T-helper 17 cell (primary cell): ENCODE results near the gene MC2R. TPM values are rescaled to one million over a fixed set of nuclear protein-coding genes. Genes with fewer than 3 reads are reported as not detected.
"Not testable (repeated sequence)": the region's sequence is repeated elsewhere in the genome, so short reads cannot be mapped to it uniquely, and the experiment has no call there.

ENCODE experiments used
- ATAC-seq: fragments of 150-1000 bp; cut with Tn5 transposase; 2 replicates; pipeline ENCODE4 v1.10.0; 2021; ENCODE audit warnings: mild to moderate bottlenecking, moderate library complexity
- DNase-seq, 3 donors: peaks; one replicate each; pipeline versions ENCODE4 v3.0.0 to v3.0.0-alpha.2; 2020 to 2021
- H3K9me3 ChIP-seq: one replicate; pipeline ENCODE4 v1.7.0; 2013; ENCODE audit warnings: low read length, mild to moderate bottlenecking; ENCODE audit not compliant: control insufficient read depth, poor library complexity, severe bottlenecking
- H3K27ac Mint-ChIP-seq: one replicate; pipeline ENCODE4 v1.8.0; 2022; ENCODE audit warnings: mild to moderate bottlenecking, moderate library complexity, mixed read lengths
- H3K27me3 Mint-ChIP-seq: one replicate; pipeline ENCODE4 v1.8.0; 2022; ENCODE audit warnings: mixed read lengths
- H3K36me3 Mint-ChIP-seq: one replicate; pipeline ENCODE4 v1.8.0; 2022; ENCODE audit warnings: low read depth, mixed read lengths
- H3K4me1 Mint-ChIP-seq: one replicate; pipeline ENCODE4 v1.8.0; 2022; ENCODE audit warnings: mild to moderate bottlenecking, mixed read lengths
- H3K4me3 Mint-ChIP-seq: one replicate; pipeline ENCODE4 v1.8.0; 2022; ENCODE audit warnings: mild to moderate bottlenecking, moderate library complexity, mixed read lengths
- total RNA-seq, 4 donors: library from RNA in 2 of 4; stranded (reverse) in 2 of 4; gene quantifications; one replicate each; pipeline ENCODE4 v1.2.3 and lab custom pipeline; 2022 to 2026

Gene MC2R
- total RNA-seq, 2 donors from 2014 or later = not detected

GRCh38 chr18:13885009-13885408 is 30.3 kb downstream of the MC2R start:
- ATAC-seq (no peak), DNase-seq (no peak)
- Mint-ChIP-seq H3K4me3 (no peak overlapping the region), H3K36me3 (no peaks in the 10 kb centered on the region), H3K27me3 (peaks cover 53% of the 10 kb centered on the region), H3K27ac (no peak overlapping the region), H3K4me1 (no peaks in the 10 kb centered on the region)
- no peaks in the 10 kb centered on the region for H3K9me3 ChIP-seq

- Mint-ChIP-seq H3K27ac (no peak overlapping the region), H3K27me3 (peaks cover 32% of the 10 kb centered on the region), H3K4me1 (no peaks in the 10 kb centered on the region), H3K4me3 (no peak overlapping the region), H3K36me3 (no peaks in the 10 kb centered on the region)
- ATAC-seq (no peak), DNase-seq (no peak)
- no peaks in the 10 kb centered on the region for H3K9me3 ChIP-seq
Measured at GRCh38 chr18:13879937-13880336, 35.4 kb downstream of the MC2R start.

GRCh38 chr18:13879492-13879891 is 35.8 kb downstream of the MC2R start:
- ATAC-seq (no peak), DNase-seq (no peak)
- Mint-ChIP-seq H3K4me3 (no peak overlapping the region), H3K36me3 (no peaks in the 10 kb centered on the region), H3K27me3 (peaks cover 27% of the 10 kb centered on the region), H3K4me1 (no peaks in the 10 kb centered on the region), H3K27ac (no peak overlapping the region)
- H3K9me3 ChIP-seq = no peaks in the 10 kb centered on the region

GRCh38 chr18:13878857-13879256 is 36.5 kb downstream of the MC2R start:
- no peaks in the 10 kb centered on the region for H3K4me1 Mint-ChIP-seq
- no peak for DNase-seq
- peaks cover 24% of the 10 kb centered on the region for H3K27me3 Mint-ChIP-seq
- H3K27ac Mint-ChIP-seq = no peak overlapping the region
- no peaks in the 10 kb centered on the region for H3K9me3 ChIP-seq
- no peak overlapping the region for H3K4me3 Mint-ChIP-seq
- ATAC-seq = no peak
- no peaks in the 10 kb centered on the region for H3K36me3 Mint-ChIP-seq

GRCh38 chr18:13877157-13877556 is 38.2 kb downstream of the MC2R start:
- no peak for DNase-seq
- Mint-ChIP-seq H3K4me3 (no peak overlapping the region), H3K4me1 (no peaks in the 10 kb centered on the region), H3K36me3 (no peaks in the 10 kb centered on the region), H3K27ac (no peak overlapping the region), H3K27me3 (peaks cover 35% of the 10 kb centered on the region)
- ATAC-seq = no peak
- H3K9me3 ChIP-seq = no peaks in the 10 kb centered on the region

GRCh38 chr18:13874558-13874957 is 40.8 kb downstream of the MC2R start:
- DNase-seq = no peak
- Mint-ChIP-seq H3K36me3 (no peaks in the 10 kb centered on the region), H3K4me3 (no peak overlapping the region), H3K27ac (no peak overlapping the region), H3K27me3 (peaks cover 46% of the 10 kb centered on the region), H3K4me1 (no peaks in the 10 kb centered on the region)
- H3K9me3 ChIP-seq = no peaks in the 10 kb centered on the region
- no peak for ATAC-seq

- DNase-seq (no peak), ATAC-seq (no peak)
- Mint-ChIP-seq H3K4me3 (no peak overlapping the region), H3K36me3 (no peaks in the 10 kb centered on the region), H3K27ac (no peak overlapping the region), H3K27me3 (peaks cover 49% of the 10 kb centered on the region), H3K4me1 (no peaks in the 10 kb centered on the region)
- no peaks in the 10 kb centered on the region for H3K9me3 ChIP-seq
Measured at GRCh38 chr18:13872932-13873331, 42.4 kb downstream of the MC2R start.

GRCh38 chr18:13872373-13872772 is 43.0 kb downstream of the MC2R start:
- H3K4me3 Mint-ChIP-seq = no peak overlapping the region
- no peaks in the 10 kb centered on the region for H3K36me3 Mint-ChIP-seq
- no peak overlapping the region for H3K27ac Mint-ChIP-seq
- H3K27me3 Mint-ChIP-seq = peaks cover 51% of the 10 kb centered on the region
- H3K4me1 Mint-ChIP-seq = no peaks in the 10 kb centered on the region
- H3K9me3 ChIP-seq = no peaks in the 10 kb centered on the region
- no peak for DNase-seq
- ATAC-seq = no peak

GRCh38 chr18:13871701-13872100 is 43.6 kb downstream of the MC2R start:
- no peaks in the 10 kb centered on the region for H3K4me1 Mint-ChIP-seq
- no peak for ATAC-seq
- no peaks in the 10 kb centered on the region for H3K36me3 Mint-ChIP-seq
- no peak for DNase-seq
- no peaks in the 10 kb centered on the region for H3K9me3 ChIP-seq
- peaks cover 57% of the 10 kb centered on the region for H3K27me3 Mint-ChIP-seq
- no peak overlapping the region for H3K27ac Mint-ChIP-seq
- no peak overlapping the region for H3K4me3 Mint-ChIP-seq

GRCh38 chr18:13868501-13869271 is 46.6 kb downstream of the MC2R start:
- DNase-seq (no peak), ATAC-seq (no peak)
- Mint-ChIP-seq H3K4me3 (no peak overlapping the region), H3K36me3 (no peaks in the 10 kb centered on the region), H3K27me3 (peaks cover 62% of the 10 kb centered on the region), H3K27ac (no peak overlapping the region), H3K4me1 (no peaks in the 10 kb centered on the region)
- H3K9me3 ChIP-seq = no peaks in the 10 kb centered on the region

GRCh38 chr18:13862898-13863297 is 52.4 kb downstream of the MC2R start:
- not testable (repeated sequence) for H3K36me3 Mint-ChIP-seq, DNase-seq, H3K4me3 Mint-ChIP-seq, ATAC-seq, H3K9me3 ChIP-seq, H3K27ac Mint-ChIP-seq, H3K4me1 Mint-ChIP-seq
- peaks cover 32% of the 10 kb centered on the region for H3K27me3 Mint-ChIP-seq

GRCh38 chr18:13849791-13850190 is 65.5 kb downstream of the MC2R start:
- no peak overlapping the region for H3K27ac Mint-ChIP-seq
- peaks cover 6% of the 10 kb centered on the region for H3K27me3 Mint-ChIP-seq
- H3K36me3 Mint-ChIP-seq = no peaks in the 10 kb centered on the region
- no peaks in the 10 kb centered on the region for H3K9me3 ChIP-seq
- ATAC-seq = no peak
- no peak overlapping the region for H3K4me3 Mint-ChIP-seq
- DNase-seq = no peak
- no peaks in the 10 kb centered on the region for H3K4me1 Mint-ChIP-seq

- no peaks in the 10 kb centered on the region for H3K9me3 ChIP-seq
- DNase-seq (no peak), ATAC-seq (no peak)
- Mint-ChIP-seq H3K27ac (no peak overlapping the region), H3K27me3 (peaks cover 51% of the 10 kb centered on the region), H3K36me3 (peaks cover 2% of the 10 kb centered on the region), H3K4me1 (no peaks in the 10 kb centered on the region), H3K4me3 (no peak overlapping the region)
Measured at GRCh38 chr18:13836559-13836958, 78.8 kb downstream of the MC2R start.

GRCh38 chr18:13835202-13835601 is 80.1 kb downstream of the MC2R start:
- Mint-ChIP-seq H3K4me3 (no peak overlapping the region), H3K36me3 (peaks cover 2% of the 10 kb centered on the region), H3K27ac (no peak overlapping the region), H3K27me3 (peaks cover 56% of the 10 kb centered on the region), H3K4me1 (no peaks in the 10 kb centered on the region)
- H3K9me3 ChIP-seq = no peaks in the 10 kb centered on the region
- no peak for DNase-seq
- ATAC-seq = no peak
